MM.1S (cell line): Measurements from ENCODE around the gene PPP3R1.

Experiments
- EZH2 ChIP-seq: fragments of 300-600 bp; sonication (generic); optimal IDR thresholded peaks from 2 replicates; pipeline ENCODE3; 2017; ENCODE audit warnings: low read depth, mild to moderate bottlenecking, antibody characterized with exemption, low read length, mixed read lengths
- TF ChIP-seq, protein P1 (sequence below): fragments of 300-600 bp; sonication (generic); IDR thresholded peaks from 2 replicates; pipeline ENCODE4 v1.5.1; 2016; ENCODE audit warnings: antibody characterized with exemption, low read length, mixed read lengths

DNA sequence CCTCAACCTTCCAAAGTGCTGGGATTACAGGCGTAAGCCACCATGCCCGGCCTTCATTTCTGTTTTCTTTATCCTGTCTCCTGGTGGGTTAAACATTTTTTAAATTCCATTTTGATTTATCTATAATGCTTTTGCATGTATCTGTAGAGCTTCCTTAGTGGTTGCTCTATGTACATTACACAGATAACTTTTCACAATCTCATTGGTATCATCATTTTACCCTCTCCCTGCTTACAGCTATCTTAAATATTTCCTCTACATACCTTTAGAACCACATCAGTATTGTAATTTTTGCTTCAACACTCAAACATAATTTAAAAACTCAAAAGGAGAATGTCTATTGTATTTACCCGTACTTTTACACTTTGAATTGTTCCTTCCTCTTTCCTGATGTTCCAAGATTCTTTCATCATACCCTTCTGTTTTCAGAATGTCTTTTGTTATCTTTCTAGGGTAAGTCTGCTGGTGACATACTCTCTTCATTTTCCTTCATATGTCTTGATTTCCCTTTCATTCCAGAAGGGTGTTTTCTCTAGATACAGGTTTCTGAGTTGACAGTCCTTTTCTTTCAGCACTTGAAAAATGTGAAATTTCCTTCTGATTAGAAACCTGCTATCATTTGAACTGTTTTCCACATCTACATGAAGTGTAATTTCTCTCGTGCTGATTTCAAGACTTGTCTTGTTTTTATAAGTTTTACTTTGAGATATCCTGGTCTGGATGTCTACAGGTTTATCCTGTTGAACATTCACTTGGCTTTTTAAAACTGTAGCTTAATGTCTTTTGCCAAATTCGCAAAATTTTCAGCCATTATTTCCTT is 21.9 kb downstream of the PPP3R1 start:
- TF ChIP-seq, protein P1, sequence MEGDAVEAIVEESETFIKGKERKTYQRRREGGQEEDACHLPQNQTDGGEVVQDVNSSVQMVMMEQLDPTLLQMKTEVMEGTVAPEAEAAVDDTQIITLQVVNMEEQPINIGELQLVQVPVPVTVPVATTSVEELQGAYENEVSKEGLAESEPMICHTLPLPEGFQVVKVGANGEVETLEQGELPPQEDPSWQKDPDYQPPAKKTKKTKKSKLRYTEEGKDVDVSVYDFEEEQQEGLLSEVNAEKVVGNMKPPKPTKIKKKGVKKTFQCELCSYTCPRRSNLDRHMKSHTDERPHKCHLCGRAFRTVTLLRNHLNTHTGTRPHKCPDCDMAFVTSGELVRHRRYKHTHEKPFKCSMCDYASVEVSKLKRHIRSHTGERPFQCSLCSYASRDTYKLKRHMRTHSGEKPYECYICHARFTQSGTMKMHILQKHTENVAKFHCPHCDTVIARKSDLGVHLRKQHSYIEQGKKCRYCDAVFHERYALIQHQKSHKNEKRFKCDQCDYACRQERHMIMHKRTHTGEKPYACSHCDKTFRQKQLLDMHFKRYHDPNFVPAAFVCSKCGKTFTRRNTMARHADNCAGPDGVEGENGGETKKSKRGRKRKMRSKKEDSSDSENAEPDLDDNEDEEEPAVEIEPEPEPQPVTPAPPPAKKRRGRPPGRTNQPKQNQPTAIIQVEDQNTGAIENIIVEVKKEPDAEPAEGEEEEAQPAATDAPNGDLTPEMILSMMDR = no peak
- TF ChIP-seq EZH2 = no peak
